K562 (cell line): Measurements from ENCODE around the gene ANKS1B. TPM values are rescaled to one million over a fixed set of nuclear protein-coding genes. Genes with fewer than 3 reads are reported as not detected.

Experiments
- ATAC-seq: fragments of 200-7000 bp; cut with Tn5 transposase; 3 replicates; pipeline ENCODE4 v1.9.1; 2020; ENCODE audit warnings: moderate library complexity
- BruUV-seq: library from RNA; stranded (reverse); fragments of 400-500 nt; replicated peaks from 2 replicates; lab custom pipeline; 2021; lab: Mats Ljungman, UMichigan
- CTCF ChIA-PET: fragments of 300-600 bp; formaldehyde crosslinking; extraction: SDS; loops from one replicate; lab custom pipeline; 2021; ENCODE audit warnings: low intra/inter-chr PET ratio; lab: Yijun Ruan, JAX
- POLR2A ChIA-PET: fragments of 300-600, 350-650 bp; sonication (Branson Sonifier 250); formaldehyde crosslinking; extraction: SDS; loops from one replicate; lab custom pipeline; 2021; ENCODE audit warnings: antibody characterized with exemption, inconsistent platforms; lab: Yijun Ruan, JAX
- DNase-seq, 4 experiments: peaks; one replicate each; pipeline versions ENCODE4 v3.0.0 to v3.0.0-alpha.2; 2011 to 2018; ENCODE audit warnings: low spot score in 3 of 4, mixed read lengths in 3 of 4; ENCODE audit errors: extremely low read depth in 1 of 4
- FAIRE-seq: peaks from 2 replicates; lab custom pipeline; 2011; peaks lifted over from hg19 to GRCh38; lab: Jason Lieb, UNC
- H2AFZ ChIP-seq: 2 replicates; pipeline ENCODE4 v1.6.0; 2011; ENCODE audit warnings: low read depth, low read length, control low read depth, inconsistent platforms
- H3K27ac ChIP-seq: fragments of 200-600 bp; 3 replicates; pipeline ENCODE4 v1.8.0; 2011; ENCODE audit warnings: low read depth, mild to moderate bottlenecking, control low read depth, inconsistent platforms, low read length, moderate library complexity, mixed read lengths; ENCODE audit errors: extremely low read depth
- H3K27me3 ChIP-seq, 2 experiments: fragments of 300-600 bp in 1 of 2; 2 replicates in 1 of 2; 3 replicates in 1 of 2; pipeline versions ENCODE4 v1.6.0 to v1.8.0; 2011; ENCODE audit warnings: inconsistent platforms in 2 of 2, low read length in 2 of 2, mild to moderate bottlenecking in 1 of 2, mixed read lengths in 1 of 2, moderate library complexity in 1 of 2; ENCODE audit not compliant: control insufficient read depth in 2 of 2, insufficient read depth in 2 of 2
- H3K36me3 ChIP-seq: fragments of 300-600 bp; 3 replicates; pipeline ENCODE4 v1.8.0; 2011; ENCODE audit warnings: mild to moderate bottlenecking, low read length, inconsistent platforms; ENCODE audit not compliant: control insufficient read depth, insufficient read depth
- H3K4me1 ChIP-seq, 2 experiments: fragments of 200-600 bp in 1 of 2; replicated peaks in 1 of 2; 2 replicates in 1 of 2; 3 replicates in 1 of 2; pipeline versions ENCODE4 v1.5.1 to v1.8.0; 2011; ENCODE audit warnings: inconsistent platforms in 2 of 2, low read length in 2 of 2, mild to moderate bottlenecking in 1 of 2, mixed read lengths in 1 of 2, moderate library complexity in 1 of 2; ENCODE audit not compliant: control insufficient read depth in 2 of 2, insufficient read depth in 2 of 2
- H3K4me2 ChIP-seq: 2 replicates; pipeline ENCODE4 v1.6.1; 2011; ENCODE audit warnings: low read length, control low read depth, inconsistent platforms, mixed read lengths; ENCODE audit not compliant: insufficient read depth
- H3K4me3 ChIP-seq: fragments of 200-600 bp; sonication (generic), shearing (Covaris generic); 2 replicates; pipeline ENCODE4 v1.5.1; 2016; ENCODE audit warnings: control low read depth, inconsistent platforms
- H3K79me2 ChIP-seq: fragments of 200-600 bp; 3 replicates; pipeline ENCODE4 v1.8.0; 2011; ENCODE audit warnings: low read length, inconsistent platforms; ENCODE audit not compliant: control insufficient read depth, insufficient read depth
- H3K9ac ChIP-seq, 2 experiments: 2 replicates each; pipeline versions ENCODE4 v1.6.0 to v1.6.1; 2011; ENCODE audit warnings: low read depth in 2 of 2, low read length in 2 of 2, control low read depth in 1 of 2, inconsistent platforms in 1 of 2, mild to moderate bottlenecking in 1 of 2, mixed read lengths in 1 of 2; ENCODE audit not compliant: insufficient read depth in 1 of 2
- H3K9me1 ChIP-seq: one replicate; pipeline ENCODE4 v1.6.0; 2011; ENCODE audit warnings: inconsistent platforms, mild to moderate bottlenecking, low read length, moderate library complexity; ENCODE audit not compliant: control insufficient read depth, insufficient read depth
- H3K9me3 ChIP-seq: replicated peaks from 2 replicates; pipeline ENCODE4 v1.5.1; 2011; ENCODE audit warnings: low read depth, low read length, inconsistent platforms; ENCODE audit not compliant: control insufficient read depth, insufficient read depth
- H4K20me1 ChIP-seq: replicated peaks from 2 replicates; pipeline ENCODE4 v1.6.1; 2011; ENCODE audit warnings: low read length, inconsistent platforms, mixed read lengths; ENCODE audit not compliant: control insufficient read depth, insufficient read depth
- CCNT2 ChIP-seq: IDR thresholded peaks from 2 replicates; pipeline ENCODE4 v1.6.1; 2011; ENCODE audit warnings: borderline replicate concordance, low read depth, mild to moderate bottlenecking, moderate library complexity, mixed read lengths, low read length; ENCODE audit not compliant: insufficient read length; ENCODE audit errors: extremely low read depth
- HEY1 ChIP-seq: fragments of 250-450 bp; sonication (Bioruptor Pico); IDR thresholded peaks from 2 replicates; pipeline ENCODE4 v1.5.0; 2020; ENCODE audit warnings: mild to moderate bottlenecking, moderate library complexity, borderline replicate concordance
- MEIS2 ChIP-seq: fragments of 450-650 bp; IDR thresholded peaks from 2 replicates; pipeline ENCODE4 v1.6.1; 2014; ENCODE audit warnings: mild to moderate bottlenecking; ENCODE audit not compliant: partially characterized antibody
- MITF ChIP-seq: IDR thresholded peaks from 2 replicates; pipeline ENCODE4 v1.6.1; 2014; ENCODE audit warnings: antibody characterized with exemption
- MXD1 ChIP-seq: fragments of 250-450 bp; sonication (Bioruptor Pico); IDR thresholded peaks from 2 replicates; pipeline ENCODE4 v1.8.0; 2021; ENCODE audit warnings: borderline replicate concordance, mild to moderate bottlenecking, moderate library complexity; ENCODE audit not compliant: poor library complexity, severe bottlenecking
- SMARCE1 ChIP-seq: fragments of 450-650 bp; IDR thresholded peaks from 2 replicates; pipeline ENCODE4 v1.7.1; 2016; ENCODE audit warnings: mild to moderate bottlenecking
- SOX6 ChIP-seq: fragments of 450-650 bp; IDR thresholded peaks from 2 replicates; pipeline ENCODE4 v1.6.1; 2014; ENCODE audit warnings: mild to moderate bottlenecking
- TCFL5 ChIP-seq: fragments of 250-450 bp; sonication (Bioruptor Pico); conservative IDR thresholded peaks from 2 replicates; pipeline ENCODE4 v1.6.1; 2021; ENCODE audit warnings: mild to moderate bottlenecking, moderate library complexity, matching md5 sums
- TFE3 ChIP-seq: fragments of 450-650 bp; formaldehyde crosslinking; IDR thresholded peaks from 2 replicates; pipeline ENCODE4 v1.4.0; 2020; ENCODE audit warnings: mild to moderate bottlenecking, mixed read lengths
- ZNF253 ChIP-seq: fragments of 250-450 bp; sonication (Bioruptor Pico); conservative IDR thresholded peaks from 2 replicates; pipeline ENCODE4 v1.6.1; 2021; ENCODE audit warnings: mild to moderate bottlenecking
- ZNF384 ChIP-seq: IDR thresholded peaks from 2 replicates; pipeline ENCODE4 v1.6.1; 2012; ENCODE audit warnings: low read depth, low read length, improper control_type of control experiment
- ZNF551 ChIP-seq: fragments of 250-450 bp; sonication (Bioruptor Pico); IDR thresholded peaks from 2 replicates; pipeline ENCODE4 v1.5.0; 2021; ENCODE audit warnings: mild to moderate bottlenecking, moderate library complexity
- ZNF57 ChIP-seq: fragments of 450-650 bp; formaldehyde crosslinking; IDR thresholded peaks from 2 replicates; pipeline ENCODE4 v1.4.0; 2020; ENCODE audit warnings: mild to moderate bottlenecking, moderate library complexity
- WGBS: fragments of 100-300 bp; shearing (Covaris generic); methylation state at CpG from one replicate; pipeline ENCODE4 v1.1.6; 2016; ENCODE audit warnings: low coverage, mixed read lengths; ENCODE audit not compliant: insufficient coverage; ENCODE audit errors: missing lambda C conversion rate; 5-methylcytosine and 5-hydroxymethylcytosine counted together
- in situ Hi-C: fragments of 300-500 bp; cut with MboI; formaldehyde crosslinking; loops from 4 replicates; pipeline ENCODE4 v1.15.0; 2018; ENCODE audit warnings: inconsistent platforms, mixed read lengths
- intact Hi-C: fragments of 100-400 bp; cut with micrococcal nuclease; formaldehyde crosslinking; loops from 2 replicates; pipeline ENCODE4 v1.14.2; 2022
- polyA plus RNA-seq, 8 experiments: library from polyadenylated mRNA; depleted of rRNA in 4 of 8; stranded (reverse) in 5 of 8; unstranded in 3 of 8; fragments of >200 nt; fragmentation: Nextera tagmentation in 2 of 8; fragmentation: Illumina TruSeq in 1 of 8; extraction: Ambion mirVana in 2 of 8; extraction: Trizol in 1 of 8; gene quantifications; 2 replicates each; pipeline versions ENCODE4 v1.2.1 to v1.2.3, GENCODE V29; 2011 to 2014; ENCODE audit warnings: inconsistent platforms in 1 of 8, missing spikeins in 1 of 8
- total RNA-seq, 7 experiments: library from RNA; depleted of rRNA in 6 of 7; stranded (reverse); fragments of >200 nt in 6 of 7; fragmentation: Illumina TruSeq in 2 of 7; extraction: Trizol in 2 of 7; gene quantifications; 2 replicates each; pipeline versions ENCODE4 v1.2.1 to v1.2.3, GENCODE V29; 2011 to 2021; ENCODE audit warnings: low replicate concordance in 1 of 7

The ANKS1B gene
- total and polyA plus RNA-seq, 9 of the 15 experiments (the other 6 are each of a cell fraction or from before 2014, with no cell fraction given), result 0.04 to 0.47 (median 0.28) TPM; not detected in 4

- no peak for DNase-seq
- no peaks in the 10 kb centered on the region for H3K27me3 ChIP-seq
- no peaks in the 10 kb centered on the region for H3K9me1 ChIP-seq
- no peaks in the 10 kb centered on the region for H3K36me3 ChIP-seq
- CTCF ChIA-PET, result no interaction called here
- no peak overlapping the region for H3K9ac ChIP-seq
- BruUV-seq, result no TSS peak
- H3K4me1 ChIP-seq, result no peaks in the 10 kb centered on the region
- no peak for TF ChIP-seq ZNF384
- no peak for ATAC-seq
- H3K4me2 ChIP-seq, result no peak overlapping the region
- intact Hi-C loops (no loop called here), in situ Hi-C loops (no loop called here)
- no peaks in the 10 kb centered on the region for H3K9me3 ChIP-seq
- no peak overlapping the region for H3K4me3 ChIP-seq
- WGBS, result 0% methylated on average over 3 of the region's 3 CpGs
- FAIRE-seq, result no peak
- no peak overlapping the region for H3K27ac ChIP-seq
- no peak overlapping the region for H2AFZ ChIP-seq
- POLR2A ChIA-PET, result interaction anchor here (0.9 kb wide), 1 partner anchor 9 kb away, joined by 3 read pairs; no protein-coding TSS in a partner anchor
- no peaks in the 10 kb centered on the region for H4K20me1 ChIP-seq
- H3K79me2 ChIP-seq, result no peaks in the 10 kb centered on the region
Observed at GRCh38 chr12:99066726-99067125, 918.0 kb downstream of the ANKS1B start.

GRCh38 chr12:99063182-99063581, 921.6 kb downstream of the ANKS1B start:
- Histone ChIP-seq H3K9ac (no peak overlapping the region), H3K9me3 (no peaks in the 10 kb centered on the region), H3K79me2 (no peaks in the 10 kb centered on the region), H3K4me3 (no peak overlapping the region), H4K20me1 (no peaks in the 10 kb centered on the region), H3K4me1 (no peaks in the 10 kb centered on the region), H3K27me3 (no peaks in the 10 kb centered on the region), H3K9me1 (no peaks in the 10 kb centered on the region), H3K4me2 (no peak overlapping the region), H3K36me3 (no peaks in the 10 kb centered on the region), H2AFZ (no peak overlapping the region), H3K27ac (no peak overlapping the region)
- intact Hi-C loops, result no loop called here
- 2% methylated on average over 4 of the region's 4 CpGs for WGBS
- no peak for ATAC-seq
- no peak for DNase-seq
- BruUV-seq, result no TSS peak
- FAIRE-seq, result no peak
- in situ Hi-C loops, result no loop called here
- CTCF ChIA-PET, result no interaction called here
- POLR2A ChIA-PET, result interaction anchor here (1.6 kb wide), 1 partner anchor 9 kb away, joined by 3 read pairs; no protein-coding TSS in a partner anchor
- TF ChIP-seq MXD1 (CRISPR knock-in tag), result no peak
- no peak for TF ChIP-seq HEY1 (CRISPR knock-in tag)
- no peak for TF ChIP-seq ZNF551 (CRISPR knock-in tag)
- no peak for TF ChIP-seq CCNT2
- no peak for TF ChIP-seq ZNF253 (CRISPR knock-in tag)
- TF ChIP-seq SMARCE1, result no peak
- TF ChIP-seq ZNF57 (CRISPR knock-in tag), result no peak
- TF ChIP-seq TCFL5 (CRISPR knock-in tag), result no peak
- no peak for TF ChIP-seq MEIS2
- TF ChIP-seq ZNF384, result no peak
- no peak for TF ChIP-seq SOX6
- TF ChIP-seq TFE3 (CRISPR knock-in tag), result no peak
- TF ChIP-seq MITF, result no peak
